Epithelial cell of proximal tubule (primary cell): Measurements from ENCODE around the gene CLEC16A. TPM values are rescaled to one million over a fixed set of nuclear protein-coding genes. Genes with fewer than 3 reads are reported as not detected.

Experiments
- DNase-seq: peaks from one replicate; pipeline ENCODE4 v3.0.0-alpha.2; 2011; ENCODE audit warnings: low read depth
- H3K4me3 ChIP-seq: 2 replicates; pipeline ENCODE4 v1.5.1; 2011; ENCODE audit warnings: low read depth, mild to moderate bottlenecking, low read length
- CTCF ChIP-seq: conservative IDR thresholded peaks from 2 replicates; pipeline ENCODE4 v1.5.1; 2012; ENCODE audit warnings: low read depth, mild to moderate bottlenecking, low read length
- total RNA-seq: library from RNA; depleted of rRNA; stranded (reverse); fragments of >200 nt; gene quantifications from 2 replicates; pipeline ENCODE4 v1.2.3, GENCODE V29; 2015

CLEC16A gene
- total RNA-seq, 1 donor from 2014 or later, result 15.6 TPM

DNA sequence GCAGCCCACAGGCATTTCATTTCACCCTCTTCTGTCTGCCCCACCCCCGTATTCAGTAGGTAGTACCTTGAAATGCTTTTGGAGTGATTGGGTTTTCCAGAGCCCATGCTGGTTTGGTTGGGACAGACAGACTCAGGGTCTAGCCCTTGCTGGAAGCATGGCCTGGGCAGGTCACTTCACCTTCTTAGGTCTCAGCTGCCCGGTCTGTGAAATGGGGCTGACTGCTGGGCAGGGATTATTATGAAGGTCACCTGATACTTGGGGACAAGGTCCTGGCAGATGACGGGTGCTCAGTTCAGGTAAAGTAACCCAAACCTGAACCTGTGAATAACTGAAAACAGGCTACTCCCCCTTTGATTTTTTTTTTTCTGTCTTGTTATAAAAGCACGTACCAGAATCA, 116.0 kb downstream of the CLEC16A start:
- DNase-seq, result no peak
- TF ChIP-seq CTCF, result no peak
- no peak overlapping the region for H3K4me3 ChIP-seq

GRCh38 chr16:11060842-11061241, 116.5 kb downstream of the CLEC16A start:
- TF ChIP-seq CTCF, result no peak
- DNase-seq, result no peak
- no peak overlapping the region for H3K4me3 ChIP-seq

- no peak for TF ChIP-seq CTCF
- no peak overlapping the region for H3K4me3 ChIP-seq
- DNase-seq, result no peak
These were observed 117.4 kb downstream of the CLEC16A start for GRCh38 chr16:11061629-11062270.

DNA sequence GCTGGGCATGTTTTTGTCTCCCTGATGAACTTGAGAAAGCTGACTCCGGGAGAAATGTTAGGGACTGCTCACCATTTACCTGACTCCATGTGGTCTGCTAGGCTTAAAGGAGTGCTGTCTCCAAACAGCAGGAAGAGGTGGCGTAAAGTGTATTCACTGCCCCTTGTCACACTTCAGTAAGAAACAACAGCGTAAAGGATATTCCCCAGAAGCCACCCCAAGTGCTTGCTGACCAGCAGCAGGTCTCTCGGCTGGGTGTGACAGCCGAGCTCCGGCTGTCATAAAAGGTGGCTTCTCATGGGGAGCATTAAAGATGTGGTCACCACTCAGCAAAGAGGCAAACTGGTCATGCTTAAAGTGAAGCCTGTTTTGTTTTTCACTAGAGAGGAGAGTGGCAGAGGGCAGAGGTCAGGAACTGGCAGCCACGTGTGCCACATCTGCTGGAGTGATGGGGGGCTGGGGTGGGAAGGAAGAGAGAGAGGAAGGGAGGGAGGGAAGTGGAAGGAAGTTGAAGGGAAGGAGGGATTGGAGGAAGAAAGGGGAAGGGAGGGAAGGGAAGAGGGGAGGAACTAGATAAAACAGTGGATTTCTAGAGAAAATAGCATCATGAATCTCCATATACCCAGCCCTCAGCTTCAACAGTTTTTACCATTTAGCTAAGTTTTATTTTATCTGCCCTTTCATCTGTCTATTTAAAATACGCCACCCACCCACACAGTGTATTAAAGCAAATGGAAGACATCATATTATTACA, 119.3 kb downstream of the CLEC16A start:
- no peak overlapping the region for H3K4me3 ChIP-seq
- TF ChIP-seq CTCF, result no peak
- DNase-seq, result no peak

- TF ChIP-seq CTCF, result no peak
These were observed 119.8 kb downstream of the CLEC16A start for GRCh38 chr16:11064202-11064540.

DNA sequence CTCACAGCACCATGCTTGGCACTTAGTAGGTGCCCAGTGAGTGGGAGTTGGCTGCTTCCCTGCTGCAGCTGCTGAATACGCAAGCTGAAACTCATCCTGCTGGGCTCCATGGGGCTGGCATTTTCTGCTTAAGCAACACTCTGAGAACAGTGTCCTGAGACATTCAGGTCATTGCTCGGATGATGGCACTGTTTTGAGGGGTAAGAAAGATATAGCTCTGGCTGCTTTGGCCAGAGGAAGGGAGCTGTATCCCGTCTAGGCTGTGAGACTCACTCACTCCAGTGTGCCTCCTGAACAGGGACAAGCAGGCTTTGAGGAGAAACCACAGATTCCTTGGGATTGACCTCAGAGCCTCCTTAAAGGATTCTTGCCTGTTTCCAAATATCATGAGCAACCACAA, 120.5 kb downstream of the CLEC16A start:
- no peak for TF ChIP-seq CTCF
- no peak for DNase-seq
- H3K4me3 ChIP-seq, result no peak overlapping the region

More at GRCh38 chr16:11064202-11064540, 119.8 kb downstream of the CLEC16A start:
- H3K4me3 ChIP-seq, result no peak overlapping the region
- no peak for DNase-seq
